Measurements from ENCODE around the gene CCSAP.

GRCh38 chr1:229388897-229389580 lies 46.2 kb upstream of the CCSAP start:
- TF ChIP-seq POLR2A (IDR thresholded peaks at IDR 0.05; ENCODE audit: low read length), result no peak
- no peak for TF ChIP-seq GATA1 (IDR thresholded peaks at IDR 0.05; ENCODE audit: low read depth, low read length)

All from erythroblast (primary cell).